ENCODE results near the gene MPG. TPM values are rescaled to one million over a fixed set of nuclear protein-coding genes. Genes with fewer than 3 reads are reported as not detected.

Gene MPG
- polyA plus RNA-seq, 1 donor (not counting 4 experiments of a cell fraction or from before 2014, with no cell fraction given) = 22.7 TPM

DNA sequence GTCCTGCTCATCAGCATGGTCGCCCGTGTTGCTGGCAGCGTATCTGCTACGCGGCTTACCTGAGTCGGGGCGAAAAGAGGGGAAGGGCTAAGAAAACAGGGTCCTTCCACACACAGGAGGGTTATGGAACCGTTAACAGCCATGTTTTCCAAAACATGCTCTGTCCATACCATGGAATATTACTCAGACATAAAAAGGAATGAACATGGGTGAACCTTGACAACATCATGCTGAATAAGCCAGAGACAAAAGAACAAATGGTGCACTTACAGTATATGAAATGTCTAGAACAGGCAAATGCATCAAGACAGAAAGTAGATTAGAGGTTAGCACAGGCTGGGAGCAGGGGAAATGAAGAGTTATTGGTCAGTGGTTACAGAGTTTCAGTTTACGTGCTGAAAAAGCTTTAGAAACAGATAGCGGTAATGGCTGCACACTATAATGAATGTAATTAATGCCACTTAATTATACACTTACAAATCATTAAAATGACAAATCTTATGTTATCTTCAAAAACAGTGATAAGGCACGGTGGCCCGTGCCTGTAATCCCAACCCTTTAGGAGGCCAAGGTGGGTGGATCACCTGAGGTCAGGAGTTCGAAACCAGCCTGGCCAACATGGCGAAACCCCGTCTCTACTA, 52.6 kb downstream of the MPG start:
- no peak overlapping the region for H3K4me2 ChIP-seq (ENCODE audit: control insufficient read depth, extremely low read depth, insufficient read depth, low read depth, low read length)
- no peaks in the 10 kb centered on the region for H4K20me1 ChIP-seq (ENCODE audit: control insufficient read depth, extremely low read depth, insufficient read depth, low read length)
- no peak overlapping the region for H3K4me3 ChIP-seq (ENCODE audit: control insufficient read depth in 2 of 3, extremely low read depth in 1 of 3, insufficient read depth in 2 of 3, low read depth in 1 of 3, low read length in 3 of 3)
- no peak overlapping the region for H3K27ac ChIP-seq (ENCODE audit: control insufficient read depth, insufficient read depth, low read length)
- H3K9me3 ChIP-seq (ENCODE audit: control insufficient read depth, low read depth, low read length) = no peaks in the 10 kb centered on the region
- dilution Hi-C loops (cut with MboI; ENCODE audit: extremely low pct_ligation_motif_present, low sequenced_read_pairs) = no loop called here
- no peak for FAIRE-seq
- no peaks in the 10 kb centered on the region for H3K27me3 ChIP-seq (ENCODE audit: control insufficient read depth, extremely low read depth, insufficient read depth, low read length)
- no peaks in the 10 kb centered on the region for H3K9me1 ChIP-seq (ENCODE audit: control insufficient read depth, extremely low read depth, insufficient read depth, low read length)
- H3K4me1 ChIP-seq (ENCODE audit: control insufficient read depth, extremely low read depth, insufficient read depth, low read length) = no peaks in the 10 kb centered on the region
- H3K9ac ChIP-seq (ENCODE audit: control insufficient read depth, extremely low read depth, insufficient read depth, low read length) = no peak overlapping the region
- peaks cover 33% of the 10 kb centered on the region for H3K79me2 ChIP-seq (ENCODE audit: control insufficient read depth, insufficient read depth, low read length)
- no peak overlapping the region for H2AFZ ChIP-seq (ENCODE audit: control insufficient read depth, low read length)
- peaks cover 2 to 7% of the 10 kb centered on the region in 2 experiments for H3K36me3 ChIP-seq (ENCODE audit: control insufficient read depth in 2 of 2, extremely low read depth in 1 of 2, insufficient read depth in 2 of 2, low read length in 2 of 2)
- TF ChIP-seq EZH2 (IDR thresholded peaks at IDR 0.05; ENCODE audit: low read length) = no peak
- TF ChIP-seq, protein P1, sequence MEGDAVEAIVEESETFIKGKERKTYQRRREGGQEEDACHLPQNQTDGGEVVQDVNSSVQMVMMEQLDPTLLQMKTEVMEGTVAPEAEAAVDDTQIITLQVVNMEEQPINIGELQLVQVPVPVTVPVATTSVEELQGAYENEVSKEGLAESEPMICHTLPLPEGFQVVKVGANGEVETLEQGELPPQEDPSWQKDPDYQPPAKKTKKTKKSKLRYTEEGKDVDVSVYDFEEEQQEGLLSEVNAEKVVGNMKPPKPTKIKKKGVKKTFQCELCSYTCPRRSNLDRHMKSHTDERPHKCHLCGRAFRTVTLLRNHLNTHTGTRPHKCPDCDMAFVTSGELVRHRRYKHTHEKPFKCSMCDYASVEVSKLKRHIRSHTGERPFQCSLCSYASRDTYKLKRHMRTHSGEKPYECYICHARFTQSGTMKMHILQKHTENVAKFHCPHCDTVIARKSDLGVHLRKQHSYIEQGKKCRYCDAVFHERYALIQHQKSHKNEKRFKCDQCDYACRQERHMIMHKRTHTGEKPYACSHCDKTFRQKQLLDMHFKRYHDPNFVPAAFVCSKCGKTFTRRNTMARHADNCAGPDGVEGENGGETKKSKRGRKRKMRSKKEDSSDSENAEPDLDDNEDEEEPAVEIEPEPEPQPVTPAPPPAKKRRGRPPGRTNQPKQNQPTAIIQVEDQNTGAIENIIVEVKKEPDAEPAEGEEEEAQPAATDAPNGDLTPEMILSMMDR (optimal IDR thresholded peaks at IDR 0.05 in 1 of 3, IDR thresholded peaks at IDR 0.05 in 1 of 3, conservative IDR thresholded peaks at IDR 0.05 in 1 of 3; ENCODE audit: extremely low read depth in 1 of 3, insufficient read depth in 2 of 3, low read length in 3 of 3) = no peak
- DNase-seq (ENCODE audit: low read depth, low spot score) = no peak

DNA sequence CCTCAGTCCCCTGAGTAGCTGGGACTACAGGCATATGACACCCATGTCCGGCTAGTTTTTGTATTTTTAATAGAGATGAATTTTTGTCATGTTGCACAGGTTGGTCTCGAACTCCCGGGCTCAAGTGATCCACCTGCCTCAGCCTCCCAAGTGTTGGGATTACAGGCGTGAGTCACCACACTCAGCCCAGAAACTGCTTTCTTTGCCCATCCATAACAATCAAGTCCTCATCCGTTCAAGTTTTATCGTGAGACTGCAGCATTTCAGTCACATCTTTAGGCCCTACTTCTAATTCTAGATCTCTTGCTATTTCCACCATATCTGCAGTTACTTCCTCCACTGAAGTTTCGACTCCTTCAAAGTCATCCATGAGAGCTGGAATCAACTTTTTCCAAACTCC, 54.1 kb downstream of the MPG start:
- Histone ChIP-seq H3K27me3 (ENCODE audit: control insufficient read depth, extremely low read depth, insufficient read depth, low read length) (no peaks in the 10 kb centered on the region), H3K9me1 (ENCODE audit: control insufficient read depth, extremely low read depth, insufficient read depth, low read length) (no peaks in the 10 kb centered on the region), H3K79me2 (ENCODE audit: control insufficient read depth, insufficient read depth, low read length) (peaks cover 45% of the 10 kb centered on the region), H4K20me1 (ENCODE audit: control insufficient read depth, extremely low read depth, insufficient read depth, low read length) (no peaks in the 10 kb centered on the region), H3K4me3 (ENCODE audit: control insufficient read depth in 2 of 3, extremely low read depth in 1 of 3, insufficient read depth in 2 of 3, low read depth in 1 of 3, low read length in 3 of 3) (no peak overlapping the region), H3K36me3 (ENCODE audit: control insufficient read depth in 2 of 2, extremely low read depth in 1 of 2, insufficient read depth in 2 of 2, low read length in 2 of 2) (peaks cover 5 to 6% of the 10 kb centered on the region in 2 experiments), H3K9ac (ENCODE audit: control insufficient read depth, extremely low read depth, insufficient read depth, low read length) (no peak overlapping the region), H3K4me2 (ENCODE audit: control insufficient read depth, extremely low read depth, insufficient read depth, low read depth, low read length) (no peak overlapping the region), H3K9me3 (ENCODE audit: control insufficient read depth, low read depth, low read length) (no peaks in the 10 kb centered on the region), H3K27ac (ENCODE audit: control insufficient read depth, insufficient read depth, low read length) (no peak overlapping the region), H3K4me1 (ENCODE audit: control insufficient read depth, extremely low read depth, insufficient read depth, low read length) (no peaks in the 10 kb centered on the region), H2AFZ (ENCODE audit: control insufficient read depth, low read length) (no peak overlapping the region)
- TF ChIP-seq EZH2 (IDR thresholded peaks at IDR 0.05; ENCODE audit: low read length) = no peak
- TF ChIP-seq, protein P1 (optimal IDR thresholded peaks at IDR 0.05 in 1 of 3, IDR thresholded peaks at IDR 0.05 in 1 of 3, conservative IDR thresholded peaks at IDR 0.05 in 1 of 3; ENCODE audit: extremely low read depth in 1 of 3, insufficient read depth in 2 of 3, low read length in 3 of 3) = no peak
- dilution Hi-C loops (cut with MboI; ENCODE audit: extremely low pct_ligation_motif_present, low sequenced_read_pairs) = no loop called here
- FAIRE-seq = no peak
- DNase-seq (ENCODE audit: low read depth, low spot score) = no peak

All from keratinocyte (primary cell).